HepG2 (cell line): ENCODE data around the gene SRCIN1. TPM values are rescaled to one million over a fixed set of nuclear protein-coding genes. Genes with fewer than 3 reads are reported as not detected.
A peak's percentile ranks its signal among the peaks of the same experiment; 100 is the strongest.

Source experiments
- CBX1 ChIP-seq: IDR thresholded peaks from one replicate; pipeline ENCODE4 v1.6.1; 2016; ENCODE audit warnings: antibody characterized with exemption, low read depth
- EEA1 ChIP-seq: sonication (generic); formaldehyde crosslinking; IDR thresholded peaks from 2 replicates; pipeline ENCODE4 v1.5.1; 2020; ENCODE audit warnings: mild to moderate bottlenecking, missing genetic modification reagents, borderline replicate concordance
- IRF9 ChIP-seq: sonication (generic); formaldehyde crosslinking; IDR thresholded peaks from 2 replicates; pipeline ENCODE4 v1.8.0; 2022; ENCODE audit warnings: missing genetic modification reagents, mild to moderate bottlenecking, borderline replicate concordance
- KDM4B ChIP-seq: sonication (generic); formaldehyde crosslinking; IDR thresholded peaks from 2 replicates; pipeline ENCODE4 v1.4.0; 2020; ENCODE audit warnings: missing genetic modification reagents
- MXD4 ChIP-seq: IDR thresholded peaks from 2 replicates; pipeline ENCODE4 v1.6.1; 2016; ENCODE audit warnings: mild to moderate bottlenecking, missing biosample characterization, missing genetic modification reagents
- NFE2L1 ChIP-seq: sonication (generic); formaldehyde crosslinking; IDR thresholded peaks from 2 replicates; pipeline ENCODE4 v1.4.0; 2020; ENCODE audit warnings: missing genetic modification reagents, mild to moderate bottlenecking, borderline replicate concordance
- NFE2L2 ChIP-seq: fragments of 150-350 bp; IDR thresholded peaks from 2 replicates; pipeline ENCODE4 v1.6.1; 2014; ENCODE audit warnings: low read length
- RNF2 ChIP-seq: fragments of 450-650 bp; conservative IDR thresholded peaks from 2 replicates; pipeline ENCODE4 v1.6.1; 2016; ENCODE audit warnings: low read depth
- SNAPC2 ChIP-seq: sonication (generic); formaldehyde crosslinking; IDR thresholded peaks from 2 replicates; pipeline ENCODE4 v1.8.1; 2022; ENCODE audit warnings: mild to moderate bottlenecking, missing genetic modification reagents
- ZBTB25 ChIP-seq: IDR thresholded peaks from 2 replicates; pipeline ENCODE4 v1.6.1; 2018; ENCODE audit warnings: missing genetic modification reagents
- ZEB1 ChIP-seq: IDR thresholded peaks from 2 replicates; pipeline ENCODE4 v1.6.1; 2012; ENCODE audit warnings: mild to moderate bottlenecking, low read depth, inconsistent platforms; ENCODE audit not compliant: insufficient replicate concordance
- ZFP62 ChIP-seq: sonication (generic); formaldehyde crosslinking; IDR thresholded peaks from 2 replicates; pipeline ENCODE4 v1.4.0; 2020; ENCODE audit warnings: missing genetic modification reagents
- ZNF296 ChIP-seq: sonication (generic); formaldehyde crosslinking; conservative IDR thresholded peaks from 2 replicates; pipeline ENCODE4 v1.5.0; 2020; ENCODE audit warnings: mild to moderate bottlenecking, missing genetic modification reagents
- ZNF350 ChIP-seq: sonication (generic); formaldehyde crosslinking; IDR thresholded peaks from 2 replicates; pipeline ENCODE4 v1.4.0; 2020; ENCODE audit warnings: mild to moderate bottlenecking, low read depth, missing genetic modification reagents, borderline replicate concordance
- ZNF766 ChIP-seq: sonication (generic); formaldehyde crosslinking; IDR thresholded peaks from 2 replicates; pipeline ENCODE4 v1.5.0; 2020; ENCODE audit warnings: missing genetic modification reagents, borderline replicate concordance
- ZNF788 ChIP-seq: sonication (generic); formaldehyde crosslinking; IDR thresholded peaks from 2 replicates; pipeline ENCODE4 v1.5.0; 2020; ENCODE audit warnings: mild to moderate bottlenecking, missing genetic modification reagents, borderline replicate concordance
- ZSCAN20 ChIP-seq: sonication (generic); formaldehyde crosslinking; IDR thresholded peaks from 2 replicates; pipeline ENCODE4 v1.4.0; 2020; ENCODE audit warnings: missing genetic modification reagents, mild to moderate bottlenecking, borderline replicate concordance
- polyA plus RNA-seq, 8 experiments: library from polyadenylated mRNA; depleted of rRNA in 3 of 8; stranded (reverse) in 7 of 8; unstranded in 1 of 8; fragments of >200 nt; fragmentation: Illumina TruSeq in 4 of 8; extraction: Trizol in 4 of 8; gene quantifications; 2 replicates each; pipeline versions ENCODE4 v1.2.1 to v1.2.3, GENCODE V29; 2011 to 2016; ENCODE audit warnings: low read depth in 4 of 8, missing spikeins in 1 of 8, mixed read lengths in 1 of 8; ENCODE audit not compliant: insufficient read depth in 1 of 8
- total RNA-seq, 5 experiments: library from RNA; depleted of rRNA; stranded (reverse); fragments of >200 nt; fragmentation: Illumina TruSeq; extraction: Trizol; gene quantifications; 2 replicates each; pipeline ENCODE4 v1.2.3, GENCODE V29; 2016; ENCODE audit warnings: low read depth in 1 of 5
- TF ChIP-seq, protein P1 (sequence below): sonication (generic); formaldehyde crosslinking; IDR thresholded peaks from 2 replicates; pipeline ENCODE4 v1.8.0; 2022; ENCODE audit warnings: missing genetic modification reagents, low read depth, mild to moderate bottlenecking, borderline replicate concordance
- TF ChIP-seq, protein P2 (sequence below): sonication (generic); formaldehyde crosslinking; IDR thresholded peaks from 2 replicates; pipeline ENCODE4 v1.4.0; 2020; ENCODE audit warnings: missing genetic modification reagents, low read depth, mild to moderate bottlenecking, borderline replicate concordance
- TF ChIP-seq, protein P3 (sequence below): sonication (generic); formaldehyde crosslinking; IDR thresholded peaks from 2 replicates; pipeline ENCODE4 v1.4.0; 2020; ENCODE audit warnings: missing genetic modification reagents

SRCIN1 gene
- total and polyA plus RNA-seq, 2 of the 13 experiments (the other 11 are each of a cell fraction or from before 2014, with no cell fraction given) = 1.2 to 9.6 TPM

DNA sequence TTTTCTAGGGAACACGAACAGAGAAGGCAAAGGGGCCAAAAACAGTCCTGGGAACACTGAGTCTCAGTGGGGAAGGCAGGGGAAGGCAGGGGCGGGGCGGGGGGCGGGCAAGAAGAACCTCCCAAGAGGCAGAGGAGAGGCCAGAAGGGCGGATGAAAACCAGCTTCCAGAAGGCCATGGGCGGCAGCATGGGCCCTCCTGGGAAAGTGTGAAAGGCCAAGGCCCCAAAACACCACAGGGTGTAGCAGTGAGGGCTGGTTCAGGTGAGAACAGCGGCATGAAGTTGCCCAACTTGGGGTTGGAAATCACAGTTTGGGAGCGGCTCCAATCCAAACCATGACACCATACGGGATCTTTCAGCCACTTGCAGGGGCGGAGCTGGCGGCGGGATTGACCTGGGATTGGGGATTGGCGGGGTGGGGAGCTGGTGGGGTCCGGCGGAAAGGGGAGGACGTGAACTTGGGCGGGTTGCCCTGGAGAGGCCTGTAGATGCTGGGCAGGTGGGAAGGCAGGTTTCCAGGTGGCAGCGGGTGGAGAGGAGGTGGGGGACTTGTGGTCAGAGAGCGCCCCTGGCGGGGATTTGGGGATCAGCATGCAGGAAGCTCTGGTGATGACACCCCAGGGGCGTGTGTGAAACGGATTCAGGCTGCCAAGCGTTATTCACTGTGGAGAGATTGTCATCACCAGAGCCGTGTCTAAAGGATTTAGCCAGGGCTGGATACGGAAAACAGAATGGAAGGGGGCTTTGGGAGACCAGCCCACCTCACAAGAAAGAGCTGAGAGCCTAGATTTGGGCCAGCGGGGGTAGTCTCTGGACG lies 96.6 kb downstream of the SRCIN1 start (continued):
- TF ChIP-seq ZBTB25 (CRISPR knock-in tag) = no peak
- no peak for TF ChIP-seq EEA1 (CRISPR knock-in tag)
- no peak for TF ChIP-seq NFE2L2
- 0 out of 2 replicates have a peak, but pooled peaks have one; percentile 21 for TF ChIP-seq MXD4 (CRISPR knock-in tag)
- TF ChIP-seq ZFP62 (CRISPR knock-in tag) = no peak
- no peak for TF ChIP-seq IRF9 (CRISPR knock-in tag)
- TF ChIP-seq ZNF296 = no peak
- TF ChIP-seq CBX1 = no peak
- TF ChIP-seq, protein P1, sequence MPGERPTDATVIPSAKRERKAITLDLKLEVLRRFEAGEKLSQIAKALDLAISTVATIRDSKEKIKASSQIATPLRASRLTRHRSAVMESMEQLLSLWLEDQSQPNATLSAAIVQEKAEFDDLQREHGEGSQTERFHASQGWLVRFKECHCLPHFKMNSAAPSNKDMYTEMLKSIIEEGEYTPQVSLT (CRISPR knock-in tag) = no peak
- no peak for TF ChIP-seq NFE2L1
- no peak; the same call in 1 of the 2 replicates for TF ChIP-seq ZNF788 (CRISPR knock-in tag)
- TF ChIP-seq, protein P2, sequence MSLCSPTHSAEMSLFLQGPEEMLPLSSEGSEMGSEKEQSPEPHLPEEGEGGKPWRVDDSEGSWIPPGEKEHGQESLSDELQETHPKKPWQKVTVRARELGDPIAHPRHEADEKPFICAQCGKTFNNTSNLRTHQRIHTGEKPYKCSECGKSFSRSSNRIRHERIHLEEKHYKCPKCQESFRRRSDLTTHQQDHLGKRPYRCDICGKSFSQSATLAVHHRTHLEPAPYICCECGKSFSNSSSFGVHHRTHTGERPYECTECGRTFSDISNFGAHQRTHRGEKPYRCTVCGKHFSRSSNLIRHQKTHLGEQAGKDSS (CRISPR knock-in tag) = no peak
- peak; percentile 38 for TF ChIP-seq ZEB1
- TF ChIP-seq KDM4B = 0 out of 2 replicates have a peak, but pooled peaks have one; percentile 38
- no peak; the same call in 1 of the 2 replicates for TF ChIP-seq ZNF350
- TF ChIP-seq ZNF766 (CRISPR knock-in tag) = no peak
- TF ChIP-seq, protein P3, sequence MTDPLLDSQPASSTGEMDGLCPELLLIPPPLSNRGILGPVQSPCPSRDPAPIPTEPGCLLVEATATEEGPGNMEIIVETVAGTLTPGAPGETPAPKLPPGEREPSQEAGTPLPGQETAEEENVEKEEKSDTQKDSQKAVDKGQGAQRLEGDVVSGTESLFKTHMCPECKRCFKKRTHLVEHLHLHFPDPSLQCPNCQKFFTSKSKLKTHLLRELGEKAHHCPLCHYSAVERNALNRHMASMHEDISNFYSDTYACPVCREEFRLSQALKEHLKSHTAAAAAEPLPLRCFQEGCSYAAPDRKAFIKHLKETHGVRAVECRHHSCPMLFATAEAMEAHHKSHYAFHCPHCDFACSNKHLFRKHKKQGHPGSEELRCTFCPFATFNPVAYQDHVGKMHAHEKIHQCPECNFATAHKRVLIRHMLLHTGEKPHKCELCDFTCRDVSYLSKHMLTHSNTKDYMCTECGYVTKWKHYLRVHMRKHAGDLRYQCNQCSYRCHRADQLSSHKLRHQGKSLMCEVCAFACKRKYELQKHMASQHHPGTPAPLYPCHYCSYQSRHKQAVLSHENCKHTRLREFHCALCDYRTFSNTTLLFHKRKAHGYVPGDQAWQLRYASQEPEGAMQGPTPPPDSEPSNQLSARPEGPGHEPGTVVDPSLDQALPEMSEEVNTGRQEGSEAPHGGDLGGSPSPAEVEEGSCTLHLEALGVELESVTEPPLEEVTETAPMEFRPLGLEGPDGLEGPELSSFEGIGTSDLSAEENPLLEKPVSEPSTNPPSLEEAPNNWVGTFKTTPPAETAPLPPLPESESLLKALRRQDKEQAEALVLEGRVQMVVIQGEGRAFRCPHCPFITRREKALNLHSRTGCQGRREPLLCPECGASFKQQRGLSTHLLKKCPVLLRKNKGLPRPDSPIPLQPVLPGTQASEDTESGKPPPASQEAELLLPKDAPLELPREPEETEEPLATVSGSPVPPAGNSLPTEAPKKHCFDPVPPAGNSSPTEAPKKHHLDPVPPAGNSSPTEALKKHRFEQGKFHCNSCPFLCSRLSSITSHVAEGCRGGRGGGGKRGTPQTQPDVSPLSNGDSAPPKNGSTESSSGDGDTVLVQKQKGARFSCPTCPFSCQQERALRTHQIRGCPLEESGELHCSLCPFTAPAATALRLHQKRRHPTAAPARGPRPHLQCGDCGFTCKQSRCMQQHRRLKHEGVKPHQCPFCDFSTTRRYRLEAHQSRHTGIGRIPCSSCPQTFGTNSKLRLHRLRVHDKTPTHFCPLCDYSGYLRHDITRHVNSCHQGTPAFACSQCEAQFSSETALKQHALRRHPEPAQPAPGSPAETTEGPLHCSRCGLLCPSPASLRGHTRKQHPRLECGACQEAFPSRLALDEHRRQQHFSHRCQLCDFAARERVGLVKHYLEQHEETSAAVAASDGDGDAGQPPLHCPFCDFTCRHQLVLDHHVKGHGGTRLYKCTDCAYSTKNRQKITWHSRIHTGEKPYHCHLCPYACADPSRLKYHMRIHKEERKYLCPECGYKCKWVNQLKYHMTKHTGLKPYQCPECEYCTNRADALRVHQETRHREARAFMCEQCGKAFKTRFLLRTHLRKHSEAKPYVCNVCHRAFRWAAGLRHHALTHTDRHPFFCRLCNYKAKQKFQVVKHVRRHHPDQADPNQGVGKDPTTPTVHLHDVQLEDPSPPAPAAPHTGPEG (CRISPR knock-in tag) = no peak
- TF ChIP-seq ZSCAN20 = no peak
- no peak for TF ChIP-seq SNAPC2 (CRISPR knock-in tag)
- TF ChIP-seq RNF2 = no peak
